HG02610 (cell line): ENCODE measurements around the gene SEC16A.

Source experiments
- ATAC-seq: cut with Tn5 transposase; IDR thresholded peaks from one replicate; pipeline ENCODE4 v1.9.1; 2021; ENCODE audit warnings: mild to moderate bottlenecking, moderate library complexity; ENCODE audit not compliant: unreplicated experiment

Gene SEC16A

DNA sequence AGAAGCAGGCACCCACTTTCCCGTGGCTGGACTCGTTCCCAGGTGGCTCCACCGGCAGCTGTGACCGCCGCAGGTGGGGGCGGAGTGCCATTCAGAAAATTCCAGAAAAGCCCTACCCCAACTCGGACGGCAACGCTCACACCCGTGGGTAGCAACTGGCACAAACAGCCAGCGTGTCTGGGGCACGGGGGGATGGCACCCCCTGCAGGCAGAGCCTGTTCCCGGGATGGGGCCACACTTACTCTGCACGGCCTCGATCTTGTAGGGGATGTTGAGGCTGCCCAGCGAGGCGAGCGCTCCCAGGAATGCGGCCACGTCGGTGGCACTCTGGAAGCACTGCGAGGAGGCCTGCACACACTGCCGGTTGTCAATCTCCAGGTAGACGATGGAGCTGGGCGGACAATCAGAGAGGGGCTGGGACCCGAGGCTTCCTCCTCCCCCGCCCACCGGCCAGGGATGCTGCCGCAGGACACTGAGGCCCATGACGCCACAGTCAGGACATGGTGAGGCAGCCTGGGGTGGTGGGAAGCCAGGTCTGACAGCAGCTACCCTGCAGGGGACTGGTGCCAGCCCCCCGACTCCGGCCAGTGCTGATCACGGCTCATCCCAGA is 20.2 kb upstream of the SEC16A start:
- no peak for ATAC-seq

DNA sequence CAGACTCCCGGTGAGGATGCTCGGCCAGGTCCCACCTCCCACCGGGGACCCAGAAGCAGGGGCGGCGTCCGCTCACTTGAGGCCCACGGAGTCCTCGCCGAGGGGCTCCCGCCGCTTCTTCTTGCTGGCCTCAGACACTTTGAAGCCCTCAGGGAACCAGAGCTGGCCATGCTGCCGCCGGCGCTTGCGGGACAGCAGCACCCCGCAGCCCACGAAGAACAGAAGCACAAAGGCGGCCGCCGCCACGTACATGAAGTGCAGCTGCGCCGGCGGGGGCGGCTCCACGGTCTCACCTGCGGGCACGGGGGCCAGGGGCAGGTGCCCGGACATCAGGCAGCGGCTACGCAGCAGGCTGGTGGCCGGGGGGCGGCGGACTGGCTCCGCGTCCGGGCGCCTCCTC is 19.4 kb upstream of the SEC16A start:
- no peak for ATAC-seq

DNA sequence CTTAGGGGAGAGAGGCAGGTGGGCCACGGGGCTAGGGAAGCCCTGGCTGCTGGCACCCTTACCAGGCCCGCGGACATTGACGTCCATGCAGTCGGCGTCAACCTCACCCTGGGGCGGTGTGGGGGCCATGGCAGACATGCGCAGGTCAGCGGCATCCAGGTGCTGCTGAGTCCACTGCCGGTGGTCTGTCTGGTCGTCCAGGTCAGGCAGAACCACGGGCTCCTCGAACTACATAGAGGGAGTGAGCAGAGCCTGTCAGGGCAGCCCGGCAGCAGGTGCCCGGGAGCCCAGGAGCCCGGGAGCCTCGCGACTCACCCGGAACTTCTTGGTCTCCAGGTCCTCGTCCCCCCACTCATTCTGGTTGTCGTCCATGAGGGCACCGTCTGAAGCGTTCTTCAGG is 18.8 kb upstream of the SEC16A start:
- ATAC-seq = no peak

DNA sequence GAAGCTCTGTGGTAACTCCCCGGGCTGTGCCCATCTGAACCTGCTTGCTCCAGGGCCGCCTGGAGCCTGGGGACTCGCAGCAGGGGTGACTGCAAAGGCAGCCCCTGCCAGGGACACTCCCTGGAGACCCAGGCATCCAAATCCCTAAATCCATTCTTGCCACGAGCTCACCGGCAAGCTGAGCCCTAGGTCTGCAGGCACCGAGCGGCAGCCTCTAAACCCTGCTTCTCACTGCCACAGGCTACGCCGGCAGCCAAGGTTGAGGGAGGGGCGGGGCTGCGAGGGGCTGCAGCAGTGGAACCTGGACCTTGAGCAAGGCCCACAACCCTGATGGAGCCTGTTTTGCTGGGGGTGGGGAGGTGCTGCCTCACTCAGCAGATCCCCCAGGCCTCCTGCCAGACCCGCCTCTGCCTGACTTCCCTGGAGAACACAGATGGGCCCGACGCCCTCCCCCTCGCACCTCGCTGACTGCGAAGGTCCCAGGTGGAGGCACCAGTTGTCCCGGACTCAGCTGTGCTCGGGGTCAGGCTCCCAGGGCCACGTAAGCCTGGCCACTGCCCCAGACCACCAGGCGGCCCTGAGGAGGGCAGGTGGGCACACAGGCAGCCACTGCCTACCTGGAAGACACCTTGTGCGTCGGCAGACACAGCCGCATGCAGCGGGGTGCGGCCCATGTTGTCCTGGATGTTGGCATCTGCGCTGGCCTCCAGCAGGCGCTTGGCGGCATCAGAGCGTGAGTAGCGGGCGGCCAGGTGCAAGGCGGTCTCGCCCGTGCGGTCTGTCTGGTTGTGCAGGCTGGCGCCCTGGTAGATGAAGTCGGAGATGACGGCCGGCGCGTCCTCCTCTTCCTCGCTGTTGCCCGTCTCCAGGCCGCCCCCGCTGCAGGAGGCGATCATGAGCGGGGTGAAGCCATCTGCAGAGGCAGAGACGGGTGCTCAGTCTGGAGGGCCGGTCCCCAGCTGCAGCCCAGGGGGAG is 17.4 kb upstream of the SEC16A start:
- no peak for ATAC-seq

DNA sequence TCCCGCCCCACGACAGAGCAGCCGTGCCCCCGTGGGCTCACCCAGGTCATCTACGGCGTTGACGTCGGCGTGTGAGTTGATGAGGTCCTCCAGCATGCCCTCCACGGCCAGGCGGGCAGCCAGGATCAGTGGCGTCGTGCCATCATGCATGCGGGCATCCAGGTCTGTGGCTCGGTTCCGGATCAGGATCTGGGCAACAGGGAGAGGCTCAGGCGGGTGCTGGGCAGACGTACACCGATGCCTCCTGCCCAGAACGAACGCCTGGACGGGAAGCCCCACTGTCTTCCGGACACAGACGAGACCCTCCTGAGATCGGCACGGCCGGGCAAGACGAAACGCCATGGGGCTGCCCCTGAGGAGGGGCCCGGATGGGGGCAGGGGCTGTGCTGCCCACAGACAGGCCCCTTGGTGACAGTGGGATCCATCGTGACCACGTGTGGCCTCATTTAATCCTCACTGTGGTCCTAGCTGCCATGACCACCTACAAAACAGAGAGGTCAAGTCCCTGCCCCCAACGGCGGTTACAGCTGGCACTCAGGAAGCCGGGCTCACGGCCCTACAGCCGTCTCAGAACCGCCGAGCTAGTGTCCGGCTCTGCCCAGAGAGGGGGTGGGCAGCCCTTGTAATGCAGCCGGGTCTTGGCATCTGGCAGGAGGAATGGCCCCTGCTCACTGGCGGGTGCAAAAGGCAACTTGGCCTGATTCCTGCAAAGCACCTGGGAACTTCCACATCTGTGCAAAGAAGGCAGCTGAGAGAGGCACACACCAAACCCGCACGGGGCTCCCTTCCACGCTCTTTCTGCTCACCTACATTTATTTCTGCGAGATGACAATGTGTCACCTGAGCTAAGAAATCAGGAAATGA is 16.5 kb upstream of the SEC16A start:
- ATAC-seq = no peak

DNA sequence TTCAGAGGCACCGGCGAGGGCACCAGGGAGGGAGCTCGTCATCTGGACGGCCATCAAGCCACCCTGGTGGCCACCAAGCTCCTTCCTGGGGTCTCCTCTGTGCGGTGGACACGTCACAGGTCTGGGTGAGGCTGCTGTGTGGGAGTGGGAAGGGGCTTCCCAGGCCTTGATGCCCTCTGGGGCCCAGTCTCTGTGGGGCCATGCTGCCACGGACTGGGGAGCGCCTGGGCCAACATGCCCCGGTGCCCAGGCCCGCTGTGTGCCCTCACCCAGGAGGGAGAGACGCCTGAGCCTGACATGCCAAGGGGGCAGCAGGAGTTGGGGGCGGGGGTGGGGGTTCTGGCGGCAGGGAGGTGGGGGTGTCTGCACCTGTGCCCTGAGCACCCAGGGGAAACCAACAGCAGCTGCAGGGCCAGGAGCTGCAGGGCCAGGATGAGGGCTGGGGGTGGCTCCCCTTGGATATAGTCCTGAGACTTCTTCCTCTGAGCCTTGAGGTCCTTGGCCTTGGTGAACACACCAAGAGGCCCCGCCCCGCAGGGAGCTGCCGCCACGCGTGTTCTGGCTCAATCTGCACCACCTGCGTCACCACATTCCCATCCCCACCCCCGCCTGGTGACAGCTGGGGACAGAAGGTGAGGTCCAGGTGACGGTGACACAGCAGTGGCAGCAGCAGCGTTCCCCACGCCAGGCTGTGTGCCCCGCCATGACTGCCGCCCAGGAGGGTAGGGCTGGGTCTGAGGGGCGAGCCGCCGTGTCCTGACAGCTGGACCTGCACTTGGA is 15.3 kb upstream of the SEC16A start:
- no peak for ATAC-seq

DNA sequence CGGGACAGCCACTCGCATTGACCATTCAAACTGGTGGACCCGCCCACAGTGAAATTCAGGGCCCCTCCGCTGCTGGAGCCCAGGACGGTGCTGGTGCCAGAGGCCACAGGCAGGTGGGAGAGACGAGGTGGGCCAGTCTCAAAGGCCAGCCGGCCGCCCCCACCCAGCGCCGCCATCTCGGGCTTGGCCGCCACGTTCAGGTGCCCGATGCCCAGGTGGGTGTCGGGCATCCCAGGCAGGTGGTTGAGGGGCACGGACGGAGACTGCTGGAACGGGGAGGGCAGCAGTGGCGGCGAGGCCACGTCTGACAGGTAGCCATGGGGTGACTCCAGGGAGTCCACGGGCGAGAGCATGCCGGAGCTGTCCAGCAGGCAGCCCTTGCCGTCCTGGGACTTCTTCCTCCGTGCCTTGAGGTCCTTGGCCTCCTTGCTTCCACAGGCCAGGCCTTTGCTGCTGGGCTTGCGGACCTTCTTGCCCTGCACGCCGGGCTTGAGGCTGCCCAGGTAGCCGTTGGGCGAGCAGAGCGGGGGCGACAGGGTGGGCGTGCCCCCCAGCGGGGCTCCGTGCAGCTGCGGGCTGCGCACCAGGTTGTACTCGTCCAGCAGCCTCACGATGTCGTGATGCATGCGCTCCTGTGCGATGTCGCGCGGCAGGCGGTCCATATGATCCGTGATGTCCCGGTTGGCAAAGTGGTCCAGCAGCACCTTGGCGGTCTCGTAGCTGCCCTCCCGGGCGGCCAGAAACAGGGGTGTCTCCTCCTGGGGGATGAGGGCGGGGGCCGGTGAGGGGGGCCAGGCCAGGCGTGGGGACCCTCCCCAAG is 14.2 kb upstream of the SEC16A start:
- no peak for ATAC-seq

DNA sequence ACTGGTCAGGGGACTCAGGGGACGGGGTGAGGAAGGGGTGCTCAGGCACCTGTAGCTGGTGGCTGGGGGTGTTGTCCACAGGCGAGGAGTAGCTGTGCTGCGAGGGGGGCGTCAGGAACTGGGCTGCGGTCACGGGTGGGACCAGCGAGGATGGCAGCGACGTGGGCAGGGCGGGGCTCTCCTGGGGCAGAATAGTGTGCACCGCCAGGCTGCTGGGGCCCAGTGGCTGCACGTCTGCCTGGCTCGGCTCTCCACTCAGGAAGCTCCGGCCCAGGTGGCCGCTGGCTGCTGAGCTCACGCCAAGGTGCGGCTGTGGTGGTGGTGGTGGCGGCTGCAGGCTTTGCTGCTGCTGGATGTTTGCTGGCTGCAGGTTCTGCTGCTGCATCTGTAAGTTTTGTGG is 13.3 kb upstream of the SEC16A start:
- no peak for ATAC-seq

DNA sequence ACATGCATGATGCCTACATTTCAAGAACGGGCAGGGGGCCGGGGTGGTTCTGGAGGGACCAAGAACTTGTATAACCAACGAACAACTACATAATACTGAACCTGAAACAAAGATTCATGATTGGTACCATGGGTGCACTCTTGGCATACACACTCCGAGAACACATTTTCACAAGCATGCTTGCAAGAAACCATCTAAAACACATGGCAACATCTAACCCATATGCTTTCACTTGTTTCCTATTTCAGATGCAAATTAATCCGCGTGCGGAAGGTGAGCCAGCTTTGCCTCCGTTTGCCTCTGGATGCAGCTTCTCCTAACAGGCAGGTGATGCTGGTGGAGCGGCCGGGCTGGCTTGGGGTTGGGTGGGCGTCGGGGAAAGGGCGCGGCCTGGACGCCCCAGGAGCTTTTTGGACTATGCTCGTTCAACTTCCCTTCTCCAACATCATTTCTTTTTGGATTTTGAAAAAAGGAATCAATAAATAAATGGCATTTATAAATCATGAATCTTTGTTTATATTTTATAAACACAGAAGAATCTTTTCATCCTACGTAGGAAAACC is 12.5 kb upstream of the SEC16A start:
- ATAC-seq = no peak

DNA sequence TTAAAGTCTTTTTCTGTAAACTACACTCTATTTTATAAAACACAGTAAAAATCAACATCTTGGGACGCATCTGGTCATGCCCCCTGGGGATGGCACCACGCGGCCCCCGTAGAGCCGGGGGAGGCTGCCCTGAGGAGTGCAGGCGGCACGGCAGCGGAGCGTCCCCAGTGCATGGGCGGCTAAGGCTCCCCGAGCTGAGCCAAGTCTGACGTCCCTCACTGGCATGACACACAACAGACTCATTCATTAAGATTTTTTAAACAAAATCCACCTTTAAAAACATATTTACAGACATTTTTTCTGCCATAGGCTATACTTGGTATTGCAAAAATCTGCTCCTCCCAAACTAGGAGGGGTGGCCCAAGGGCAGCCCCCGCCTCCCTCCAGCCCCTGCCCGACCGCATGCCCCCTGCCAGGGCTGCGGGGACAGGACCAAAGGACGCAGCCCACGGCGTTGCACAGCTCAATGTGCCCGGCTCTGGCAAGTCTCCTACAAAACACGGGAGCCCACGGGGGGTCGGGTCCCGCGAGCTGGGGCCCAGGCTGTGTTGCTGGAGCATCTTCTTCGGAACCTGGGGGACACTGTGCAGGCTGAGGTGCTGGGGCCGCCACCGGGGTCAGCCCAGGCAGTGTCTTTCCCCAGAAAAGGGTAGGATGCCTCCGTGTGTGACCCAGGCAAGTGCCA is 11.8 kb upstream of the SEC16A start:
- no peak for ATAC-seq

DNA sequence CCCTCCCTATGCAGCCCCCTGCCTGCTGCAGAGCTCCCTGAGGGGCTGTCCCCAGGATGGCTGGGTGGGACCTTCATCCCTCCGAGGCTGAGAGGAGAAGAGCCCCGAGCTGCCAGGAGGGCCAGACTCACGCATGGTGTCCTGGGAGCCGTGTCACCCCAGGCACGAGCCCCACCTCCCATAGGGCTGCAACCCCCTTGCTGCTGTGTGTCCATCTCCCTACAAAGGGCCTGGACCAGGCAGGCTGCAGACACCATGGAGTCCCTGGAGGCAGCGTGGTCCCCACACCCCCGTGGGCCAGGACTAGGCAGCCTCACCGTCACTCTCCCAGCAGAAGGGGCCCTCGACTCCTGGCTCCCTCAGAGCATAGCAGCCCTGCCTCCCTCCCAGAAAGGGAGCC is 11.2 kb upstream of the SEC16A start:
- ATAC-seq = no peak

DNA sequence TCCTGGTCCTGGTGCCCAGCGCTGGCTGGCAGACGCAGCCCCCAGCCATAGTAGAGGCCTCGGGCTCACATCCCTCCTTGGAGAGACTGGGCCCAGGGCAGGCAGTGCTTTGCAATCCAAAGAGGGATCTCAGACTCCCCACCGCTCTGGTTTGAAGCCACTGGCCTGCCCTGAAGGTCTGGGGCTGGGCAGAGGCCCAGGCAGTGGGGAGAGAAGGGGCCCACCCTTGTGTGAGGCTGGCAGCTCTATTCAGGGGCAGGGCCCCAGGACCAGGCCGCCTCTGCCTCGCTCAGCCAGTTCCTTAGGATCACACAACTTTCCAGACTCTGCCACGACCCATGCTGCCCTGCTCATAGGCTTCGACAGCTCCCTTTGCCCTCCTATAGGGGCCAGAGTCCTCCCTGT is 10.7 kb upstream of the SEC16A start:
- no peak for ATAC-seq

DNA sequence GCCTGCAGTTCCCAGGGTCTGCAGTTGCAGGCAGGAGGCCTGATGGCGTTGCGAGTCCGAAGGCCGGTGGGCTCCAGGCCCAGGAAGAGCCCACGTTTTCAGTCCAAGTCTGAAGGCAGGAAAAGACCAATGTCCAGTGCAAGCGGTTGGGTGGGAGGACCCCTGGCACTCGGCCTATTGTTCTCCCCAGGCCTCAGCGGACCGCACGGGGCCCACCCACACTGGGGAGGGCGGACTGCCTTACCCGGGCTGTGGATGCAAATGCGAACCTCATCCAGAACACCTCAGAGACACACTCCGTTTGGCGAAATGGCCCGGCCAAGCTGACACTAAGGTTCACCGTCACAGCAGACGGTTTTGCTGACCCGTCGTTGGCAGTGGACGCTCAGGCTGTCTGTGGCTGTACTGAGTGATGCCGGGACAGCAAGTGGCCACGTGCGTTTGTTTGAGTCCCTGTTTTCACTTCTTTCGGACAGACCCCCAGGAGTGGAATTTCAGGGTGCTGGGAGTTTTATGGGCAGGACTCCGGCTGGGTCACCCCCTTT is 10.2 kb upstream of the SEC16A start:
- no peak for ATAC-seq

DNA sequence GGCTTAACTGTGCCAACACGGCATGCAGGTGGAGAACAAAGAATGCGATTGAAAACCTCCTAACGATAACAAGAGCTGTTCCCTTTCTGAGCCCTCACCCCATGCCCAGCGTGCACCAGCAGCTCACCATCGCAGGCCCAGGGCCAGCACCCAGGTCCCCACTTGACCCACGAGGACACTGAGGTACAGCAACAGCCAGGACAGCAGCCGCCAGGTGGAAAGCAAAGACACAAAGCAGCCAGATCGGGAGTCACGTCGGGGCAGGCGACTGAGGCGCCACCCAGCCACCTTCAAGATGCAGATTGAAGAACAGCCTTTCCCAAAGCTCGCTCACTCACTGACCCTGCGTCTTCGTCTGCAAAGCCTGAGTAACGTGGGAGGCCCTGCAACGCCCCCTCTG is 6.9 kb upstream of the SEC16A start:
- no peak for ATAC-seq

DNA sequence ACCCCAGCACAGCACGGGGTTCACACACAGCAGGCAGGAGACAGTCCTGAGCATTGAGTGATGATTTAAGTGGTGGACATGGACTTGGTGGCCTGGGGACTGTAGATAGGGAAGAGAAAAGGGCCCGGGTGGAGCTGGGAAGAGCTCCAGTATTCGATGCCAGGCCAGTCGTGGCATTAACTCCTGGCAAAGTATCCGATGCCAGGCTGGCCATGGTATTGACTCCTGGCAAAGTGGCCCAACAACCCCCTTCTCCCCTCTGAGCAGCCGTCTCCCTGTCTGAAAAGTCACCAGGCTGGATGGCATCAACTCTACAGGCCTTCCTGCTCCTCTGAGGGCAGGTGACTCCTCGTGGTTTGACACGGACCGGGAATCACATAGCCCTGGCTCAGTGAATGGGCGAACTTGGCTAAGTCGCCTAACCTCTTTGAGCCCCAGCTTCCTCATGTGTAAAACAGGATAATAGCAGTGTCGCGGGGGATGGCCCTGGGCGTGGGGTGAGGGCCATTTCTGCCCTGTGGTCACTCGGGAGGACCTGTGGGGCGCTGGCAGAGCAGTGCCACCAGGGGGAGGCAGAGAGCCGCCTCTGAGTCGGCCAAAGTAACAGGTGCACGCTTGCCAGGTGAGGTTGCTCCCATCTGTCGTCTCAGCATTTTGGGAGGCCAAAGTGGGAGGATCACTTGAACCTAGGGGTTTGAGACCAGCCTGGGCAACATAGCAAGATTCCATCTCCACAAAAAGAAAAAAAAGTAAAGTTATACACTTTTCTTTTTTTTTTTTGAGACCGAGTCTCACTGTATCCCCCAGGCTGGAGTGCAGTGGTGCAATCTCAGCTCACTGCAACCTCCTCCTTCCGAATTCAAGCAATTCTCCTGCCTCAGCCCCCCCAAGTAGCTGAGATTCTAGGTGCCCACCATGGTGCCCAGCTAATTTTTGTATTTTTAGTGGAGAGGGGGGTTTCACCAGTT is 5.7 kb upstream of the SEC16A start:
- ATAC-seq = no peak

DNA sequence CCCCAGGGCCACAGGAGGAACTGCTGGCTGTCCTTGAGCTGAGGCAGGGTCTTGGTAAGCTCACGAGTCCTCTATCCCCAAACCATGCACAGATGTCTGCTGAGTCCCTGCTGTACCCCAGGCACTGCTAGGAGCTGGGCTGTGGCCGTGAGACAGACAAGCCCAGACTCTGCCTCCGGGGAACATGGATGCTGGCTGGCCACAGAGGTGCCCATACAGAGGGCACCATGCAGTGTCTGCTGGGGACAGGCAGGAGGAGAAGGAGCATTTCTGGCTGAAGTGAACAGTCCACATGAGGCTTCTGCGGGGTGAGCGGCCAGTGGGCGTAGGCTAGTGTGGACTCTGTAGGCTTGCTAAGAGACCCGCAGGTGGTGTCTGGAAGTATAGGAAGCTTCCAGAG is 4.8 kb upstream of the SEC16A start:
- ATAC-seq = no peak

DNA sequence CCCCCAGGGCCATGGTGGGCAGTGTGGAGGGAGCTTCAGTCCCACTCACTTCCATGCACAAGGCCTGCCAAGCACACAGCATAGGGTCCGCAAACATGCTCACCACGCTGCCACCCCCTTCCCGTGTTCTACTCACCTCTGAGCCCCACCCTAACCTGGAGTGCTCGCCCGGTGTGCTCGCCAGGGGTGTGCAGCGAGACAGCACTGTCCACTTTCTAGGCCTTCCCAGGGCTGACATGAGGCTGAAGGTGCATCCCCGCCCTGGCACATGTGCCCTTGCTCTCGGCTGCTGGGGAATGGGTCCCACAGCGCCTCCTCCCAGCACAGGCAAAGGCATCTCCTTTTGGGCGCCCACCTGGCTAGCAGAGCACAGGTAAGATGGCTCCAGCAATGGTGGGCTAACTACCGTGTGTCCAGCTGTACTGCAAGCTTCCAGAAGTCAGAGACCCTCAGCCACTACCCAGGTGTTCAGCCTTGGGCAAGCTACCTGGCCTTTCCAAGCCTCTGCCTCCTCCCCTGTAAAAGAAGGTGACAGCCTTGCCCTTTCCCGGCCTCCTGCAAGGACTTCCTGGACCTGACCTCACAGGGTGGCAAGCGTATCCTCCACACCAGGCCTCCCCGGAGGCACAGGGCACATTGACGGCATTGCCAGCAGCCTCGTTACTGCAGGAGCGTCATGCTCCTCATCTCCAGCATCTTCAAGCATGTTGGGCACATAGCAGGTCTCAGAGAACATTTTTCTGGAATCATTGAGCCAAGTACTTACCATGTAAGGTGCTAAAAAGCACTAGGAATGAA is 4.2 kb upstream of the SEC16A start:
- no peak for ATAC-seq
